Ovary (tissue), 3 donors: Measurements from ENCODE around the gene LZTFL1.

Experiments used
- CTCF ChIP-seq, 3 donors: fragments of 450-650 bp in 2 of 3; fragments of 200-600 bp in 1 of 3; IDR thresholded peaks; one replicate each; pipeline versions ENCODE4 v1.5.1 to v1.8.0; 2016 to 2022; ENCODE audit warnings: antibody characterized with exemption in 3 of 3, mild to moderate bottlenecking in 1 of 3
- EP300 ChIP-seq: sonication (generic); formaldehyde crosslinking; IDR thresholded peaks from one replicate; pipeline ENCODE4 v1.6.1; 2017; ENCODE audit warnings: antibody characterized with exemption
- POLR2A ChIP-seq: fragments of 450-650 bp; IDR thresholded peaks from one replicate; pipeline ENCODE4 v1.6.1; 2017; ENCODE audit warnings: antibody characterized with exemption, mild to moderate bottlenecking, moderate library complexity
- donor health status: DM: no; HTN: no; CAD: no.

GRCh38 chr3:45776301-45776595, 65.7 kb downstream of the LZTFL1 start:
- TF ChIP-seq CTCF (IDR thresholded peaks at IDR 0.05), result no peak
- TF ChIP-seq POLR2A, result no peak
- no peak for TF ChIP-seq EP300
